ENCODE measurements around the gene E2F3.
"Not testable (repeated sequence)": the region's sequence is repeated elsewhere in the genome, so short reads cannot be mapped to it uniquely, and the experiment has no call there.

The E2F3 gene

DNA sequence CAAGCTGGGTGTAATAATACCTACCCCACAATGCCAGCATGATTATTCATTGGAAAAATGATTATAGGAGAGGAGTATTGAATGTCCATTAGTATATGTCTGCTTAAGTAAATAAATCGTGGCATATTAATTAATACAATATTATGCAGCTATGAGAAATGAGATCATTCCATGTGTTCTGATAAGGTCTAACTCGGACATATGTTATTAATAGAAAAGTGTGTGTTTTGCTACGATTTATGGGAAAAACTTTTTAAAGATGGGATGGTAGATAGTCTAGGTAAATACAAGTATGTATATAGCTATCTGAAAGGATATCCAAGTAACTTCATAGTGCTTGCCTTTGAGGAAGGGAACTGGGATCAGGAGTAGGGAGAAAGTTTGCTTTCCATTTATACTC is 71.1 kb downstream of the E2F3 start:
- DNase-seq, result no peak

- no peak for DNase-seq
Observed at GRCh38 chr6:20473518-20473917, 71.8 kb downstream of the E2F3 start.

DNA sequence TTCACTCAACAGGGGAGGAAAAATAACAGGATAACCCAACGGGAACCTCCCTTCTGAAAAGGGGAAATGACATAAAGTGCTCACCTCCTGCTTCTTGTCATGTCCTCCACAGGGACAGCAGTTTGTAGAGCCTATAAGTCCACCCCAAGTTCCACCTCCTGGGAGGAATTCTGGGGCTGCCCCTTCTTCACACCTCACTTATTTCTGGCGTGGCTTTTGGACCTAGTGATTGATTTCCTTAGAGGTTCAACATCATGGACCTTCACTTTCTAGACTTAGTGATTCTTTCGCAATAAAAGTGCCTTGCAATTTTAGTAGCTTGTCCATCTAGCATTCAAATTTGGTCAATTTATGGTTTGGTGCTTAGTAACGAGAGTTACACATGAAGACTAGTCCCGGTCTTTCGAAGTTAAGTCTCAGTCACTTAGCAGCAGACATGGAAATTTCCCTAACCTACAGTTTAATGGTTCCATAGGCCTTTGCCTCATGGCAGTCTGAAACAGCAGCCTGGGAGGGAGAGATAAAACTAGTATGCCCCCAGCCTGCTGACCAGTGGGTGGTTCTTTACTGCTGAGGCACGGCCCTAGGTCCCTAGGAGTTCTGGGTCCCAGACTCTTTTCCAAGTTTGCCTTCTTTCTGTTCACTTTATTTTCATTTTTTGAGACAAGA is 73.3 kb downstream of the E2F3 start:
- no peak for DNase-seq

GRCh38 chr6:20476501-20477043 is 74.9 kb downstream of the E2F3 start:
- DNase-seq, result no peak

GRCh38 chr6:20477485-20477884 is 75.8 kb downstream of the E2F3 start:
- no peak for DNase-seq

- DNase-seq, result no peak
Observed at GRCh38 chr6:20479060-20479459, 77.4 kb downstream of the E2F3 start.

- no peak for DNase-seq
Observed at GRCh38 chr6:20479526-20479925, 77.8 kb downstream of the E2F3 start.

GRCh38 chr6:20481281-20481680 is 79.6 kb downstream of the E2F3 start:
- DNase-seq, result no peak

DNA sequence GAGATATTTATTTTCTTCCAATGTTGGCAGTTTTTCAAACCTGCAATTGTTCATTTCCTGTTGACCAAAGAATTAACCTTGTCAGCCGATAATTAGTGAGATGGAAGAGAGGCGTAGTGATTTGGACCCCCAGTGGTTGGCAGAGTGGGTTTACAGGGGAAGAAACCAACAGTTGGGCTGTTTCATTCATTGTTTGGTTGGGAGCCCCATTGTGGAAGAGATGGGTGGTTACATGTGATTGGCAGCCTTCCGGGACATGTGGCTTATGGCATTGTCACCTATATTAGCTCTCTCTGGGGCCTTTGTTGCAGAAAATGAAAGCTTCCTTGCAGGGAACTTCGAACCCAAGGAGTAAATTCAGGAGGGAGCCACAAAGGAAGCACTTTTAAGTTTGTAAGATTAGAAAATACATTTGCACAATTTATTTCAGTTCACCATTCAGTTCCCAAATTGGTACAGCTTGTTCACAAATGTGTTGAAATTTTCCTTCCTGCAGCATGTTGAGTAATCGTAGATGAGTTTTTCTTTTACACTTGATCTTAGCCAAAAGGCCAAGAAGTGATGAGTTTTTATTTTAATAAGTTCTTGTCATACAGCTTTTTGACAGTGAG is 82.3 kb downstream of the E2F3 start:
- DNase-seq, result no peak

DNA sequence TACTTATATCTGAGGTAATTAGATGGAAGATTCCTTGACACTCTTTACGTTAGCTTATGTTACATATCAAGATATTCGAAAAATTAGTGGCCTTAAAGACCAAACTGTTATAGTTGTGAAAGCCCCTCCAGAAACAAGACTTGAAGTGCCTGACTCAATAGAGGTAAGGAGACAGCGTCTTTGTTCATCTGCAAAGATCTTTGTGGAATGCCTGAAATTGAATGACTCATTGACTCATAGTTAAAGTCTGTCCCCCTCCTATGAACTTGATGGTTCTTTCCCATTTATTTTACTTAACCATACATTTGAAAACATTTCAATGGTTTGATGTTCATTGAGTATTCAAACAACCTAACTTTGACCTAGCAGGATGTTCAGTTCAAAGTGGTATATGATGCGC is 85.0 kb downstream of the E2F3 start:
- no peak for DNase-seq

DNA sequence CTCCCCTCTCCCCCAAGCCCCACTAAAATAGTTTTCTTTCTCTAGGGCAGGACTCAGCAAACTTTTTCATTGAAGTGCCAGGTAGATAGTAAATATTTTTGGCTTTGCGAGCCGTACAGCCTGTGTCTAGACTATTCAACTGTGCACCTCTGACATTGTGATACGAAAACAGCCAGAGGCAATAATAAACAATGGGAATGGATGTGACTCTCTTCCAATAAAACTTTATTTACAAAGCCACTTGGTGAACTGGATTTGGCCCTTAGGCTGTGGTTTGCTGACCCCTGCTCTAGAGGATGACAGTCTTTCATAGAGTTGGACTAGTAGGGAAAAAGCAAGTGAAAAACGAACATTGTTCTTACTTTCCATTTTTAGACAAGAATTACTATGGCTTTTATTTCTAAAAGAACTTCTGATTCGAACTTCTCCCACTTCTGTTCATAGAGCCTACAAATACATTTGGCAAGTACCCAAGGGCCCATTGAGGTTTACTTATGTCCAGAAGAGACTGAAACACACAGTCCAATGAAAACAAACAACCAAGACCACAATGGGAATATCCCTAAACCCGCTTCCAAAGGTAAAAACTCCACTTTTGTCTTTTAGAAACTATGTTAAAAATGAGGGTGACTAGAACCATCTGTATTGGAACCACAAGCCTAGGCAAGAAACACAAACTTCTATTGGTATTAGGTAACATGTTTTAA is 86.1 kb downstream of the E2F3 start:
- DNase-seq, result no peak

- no peak for DNase-seq
Observed at GRCh38 chr6:20490591-20490990, 88.9 kb downstream of the E2F3 start.

DNA sequence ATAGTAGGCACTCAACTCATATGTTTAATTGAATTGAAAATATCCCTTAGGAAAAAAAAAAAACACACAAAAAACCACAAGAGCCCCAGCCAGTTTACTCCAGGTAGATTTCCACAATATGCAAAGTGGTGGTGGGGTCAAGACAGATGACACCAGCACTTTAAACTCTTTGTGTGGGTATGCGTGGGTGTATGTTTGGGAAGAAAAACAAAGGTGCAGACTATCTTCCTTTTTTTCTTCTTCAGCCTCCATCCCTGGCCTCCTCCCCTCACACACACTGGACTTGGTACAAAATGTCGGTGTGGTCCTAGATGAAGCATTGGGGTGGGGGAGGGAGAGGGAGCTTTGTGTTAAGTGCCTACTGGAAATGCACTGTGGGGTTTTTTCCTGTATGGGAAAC is 90.4 kb downstream of the E2F3 start:
- no peak for DNase-seq

- DNase-seq, result no peak
Observed at GRCh38 chr6:20497216-20498040, 95.7 kb downstream of the E2F3 start.

DNA sequence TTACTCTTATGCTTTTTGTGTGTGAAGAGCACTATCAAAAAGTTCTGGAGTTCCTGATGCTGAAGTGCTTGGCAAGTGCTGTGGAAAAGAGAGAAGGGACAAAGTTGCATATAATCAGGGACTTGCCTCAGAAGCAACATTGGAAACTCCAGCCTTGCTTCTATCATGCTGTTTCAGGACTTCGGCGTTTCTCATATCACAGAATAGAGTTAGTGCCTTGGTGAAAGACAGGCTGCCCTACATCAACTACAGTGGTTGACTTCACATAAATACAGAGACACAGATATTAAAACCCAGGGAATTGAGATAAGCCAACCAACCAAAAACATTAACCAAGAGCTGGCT is 96.3 kb downstream of the E2F3 start:
- DNase-seq, result no peak

DNA sequence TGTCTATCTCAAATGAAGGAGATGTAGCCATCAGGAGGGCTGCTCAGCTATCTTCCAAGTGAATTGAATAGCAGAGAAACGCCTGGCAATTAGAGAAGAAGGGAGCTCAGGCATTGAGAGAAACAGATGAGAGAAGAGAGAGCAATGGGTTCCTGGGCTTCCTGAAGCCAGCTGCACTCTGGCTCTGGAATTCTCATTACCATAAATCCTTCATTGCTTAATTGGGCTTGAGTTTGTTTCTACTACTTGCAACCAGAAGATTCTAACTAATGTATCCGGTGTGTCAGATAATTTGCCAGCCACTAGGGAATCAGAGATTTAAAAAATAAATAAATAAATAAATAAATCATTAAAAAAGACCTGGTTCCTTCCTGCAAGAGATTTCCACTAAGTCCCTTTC is 107.5 kb downstream of the E2F3 start:
- no peak for DNase-seq

DNA sequence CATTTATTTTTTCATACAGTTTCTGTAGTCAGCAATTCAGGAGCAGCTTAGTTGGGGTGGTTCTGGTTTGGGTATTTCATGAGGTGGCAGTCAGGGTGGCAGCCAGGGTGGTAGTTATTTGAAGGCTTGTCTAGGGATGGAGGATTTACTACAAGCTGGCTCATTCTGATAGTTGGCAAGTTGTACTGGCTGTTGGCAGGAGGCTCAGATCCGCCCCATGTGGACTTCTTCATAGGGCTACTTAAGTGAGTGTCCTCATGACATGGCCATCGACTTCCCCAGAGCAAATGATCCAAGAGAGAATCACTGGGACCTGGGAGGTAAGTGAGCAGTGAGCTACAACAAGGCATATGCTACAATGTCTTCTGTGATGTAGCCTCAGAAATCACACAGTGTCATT is 110.2 kb downstream of the E2F3 start:
- no peak for DNase-seq

DNA sequence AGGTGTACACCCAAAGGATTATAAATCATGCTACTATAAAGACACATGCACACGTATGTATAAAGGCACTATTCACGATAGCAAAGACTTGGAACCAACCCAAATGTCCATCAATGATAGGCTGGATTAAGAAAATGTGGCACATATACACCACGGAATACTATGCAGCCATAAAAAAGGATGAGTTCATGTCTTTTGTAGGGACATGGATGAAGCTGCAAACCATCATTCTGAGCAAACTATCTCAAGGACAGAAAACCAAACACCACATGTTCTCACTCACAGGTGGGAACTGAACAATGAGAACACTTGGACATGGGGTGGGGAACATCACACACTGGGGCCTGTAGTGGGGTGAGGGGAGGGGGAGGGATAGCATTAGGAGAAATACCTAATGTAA is 123.5 kb downstream of the E2F3 start:
- DNase-seq, result not testable (repeated sequence)

- DNase-seq, result peak; percentile 37
Observed at GRCh38 chr6:20529086-20529448, 127.4 kb downstream of the E2F3 start.

DNA sequence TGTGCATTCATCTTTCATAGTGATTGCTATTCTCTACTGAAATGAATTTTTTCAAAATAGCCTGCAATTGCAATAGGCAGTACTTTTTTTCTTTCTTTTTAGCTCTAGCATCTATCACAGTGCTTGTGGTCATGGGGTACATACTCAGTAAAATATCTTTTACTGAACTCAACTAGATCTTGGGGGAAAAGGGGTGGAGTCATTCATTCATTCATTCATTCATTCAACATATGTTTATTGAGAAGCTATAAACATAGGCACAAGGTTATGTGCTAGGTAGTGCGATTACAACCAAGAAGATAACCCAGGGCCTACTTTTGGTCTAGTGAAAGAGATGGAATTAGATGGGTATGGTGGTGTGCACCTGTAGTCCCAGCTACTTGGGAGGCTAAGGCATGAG is 131.2 kb downstream of the E2F3 start:
- DNase-seq, result no peak

DNA sequence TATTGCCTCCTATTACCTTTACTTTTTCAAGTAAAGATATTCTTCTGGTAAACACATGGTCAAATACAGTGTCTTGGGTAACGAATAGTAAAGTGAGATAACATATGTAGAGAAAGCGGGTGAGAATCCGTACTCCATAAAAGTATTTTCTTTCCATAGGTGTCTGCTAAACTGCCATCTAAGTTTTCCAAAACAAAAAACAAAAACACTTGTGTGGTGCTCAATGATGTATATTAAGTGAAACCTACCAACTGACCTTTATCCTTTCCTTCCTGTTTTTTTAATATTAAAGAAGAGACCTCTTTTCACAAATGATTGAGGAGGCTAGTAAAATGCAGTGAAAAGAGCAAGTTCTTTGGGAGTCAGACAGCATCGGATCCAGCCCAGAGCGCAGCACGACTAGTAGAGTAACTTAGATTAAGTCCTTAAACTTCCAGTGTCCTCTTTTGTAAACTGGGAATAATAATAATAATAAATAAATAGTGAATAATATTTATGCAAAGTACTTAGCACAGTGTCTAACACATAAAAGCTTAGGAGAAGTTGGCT is 132.1 kb downstream of the E2F3 start:
- no peak for DNase-seq

DNA sequence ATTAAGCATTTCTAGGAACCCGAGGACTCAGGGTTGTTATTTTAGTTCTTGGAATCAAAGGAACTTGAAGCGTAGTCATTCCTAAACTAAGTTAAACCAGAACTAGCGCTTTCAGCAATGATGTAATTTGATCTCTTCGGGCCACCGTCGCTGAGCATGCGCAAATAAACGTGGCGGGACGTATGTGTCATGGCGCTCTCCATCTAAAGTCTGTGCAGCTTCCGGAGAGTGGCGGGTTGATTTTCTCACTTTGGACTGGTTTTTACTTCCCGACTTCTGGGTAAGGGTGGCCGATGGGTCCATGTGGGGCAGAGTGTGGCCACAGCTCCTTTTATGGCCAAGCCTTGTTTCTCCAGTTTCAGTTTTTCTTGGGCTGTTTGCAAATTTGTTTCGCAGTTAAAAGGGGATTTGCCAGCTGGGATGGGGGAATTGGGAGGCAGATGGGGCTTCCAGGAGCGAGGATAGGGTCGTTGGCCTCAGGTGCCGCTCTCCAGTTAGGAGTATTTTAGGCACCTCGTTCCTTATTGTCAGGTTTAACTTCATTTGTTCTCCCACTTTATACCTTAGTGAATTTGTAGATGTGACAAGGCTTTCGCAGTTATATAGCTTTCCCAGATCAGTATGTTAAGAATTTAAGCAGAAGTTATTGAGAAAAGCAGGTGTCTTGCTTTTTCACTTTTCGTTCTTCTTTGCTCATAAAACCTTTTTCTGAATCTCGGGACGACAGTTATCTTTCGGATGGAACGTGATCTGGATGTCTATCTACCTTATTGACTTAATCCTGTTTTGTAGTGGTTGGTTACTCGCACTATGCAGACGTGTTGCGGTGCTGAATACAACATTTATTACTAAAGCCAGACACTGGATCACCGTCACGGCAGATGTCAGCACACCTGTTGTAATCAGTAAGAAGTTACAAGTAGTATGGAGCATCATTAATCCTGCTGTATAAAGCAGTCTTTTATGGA is 132.9 kb downstream of the E2F3 start, which contains the start of gene CDKAL1:
TSS of gene CDKAL1 (plus strand) at position 163 of the 968 bp plus-strand sequence. CDS start 11,894 bp downstream, outside the sequence.
- DNase-seq, result peak; percentile 85

All from NCI-H774 (cell line).